Left cardiac atrium (tissue), 4 donors: ENCODE measurements around the gene PSD4. TPM values are rescaled to one million over a fixed set of nuclear protein-coding genes. Genes with fewer than 3 reads are reported as not detected.

Source experiments
- ATAC-seq, 2 donors: fragments of 200-7000 bp; cut with Tn5 transposase; one replicate each; pipeline ENCODE4 v1.9.1; 2020; ENCODE audit warnings: mild to moderate bottlenecking in 2 of 2, moderate library complexity in 2 of 2
- DNase-seq: peaks from one replicate; pipeline ENCODE4 v3.0.0-alpha.2; 2020
- intact Hi-C, 2 donors: fragments of 100-400 bp; cut with DNase I; formaldehyde crosslinking; loops; one replicate each; pipeline versions ENCODE4 v1.14.1 to v1.15.1; 2022 to 2023
- total RNA-seq, 2 donors: library from RNA; stranded (reverse); fragmentation: NEBNext Ultra II Directional; extraction: Animal tissue kit (Norgen Biotek cat#: 25700); gene quantifications; one replicate each; pipeline ENCODE4 v1.2.1, GENCODE V29; 2021
- donor health status: DM: no; HTN: yes; CAD: no.
- donor health status: DM: no; HTN: yes; CAD: no; lungs with severe emphysema.
- donor health status: DM: yes; HTN: yes; CAD: no.
- donor health status: Dilated cardiomyopathy.

Gene PSD4
- total RNA-seq, 2 donors from 2014 or later: 4.1 to 4.4 TPM

GRCh38 chr2:113164215-113164929, 9.4 kb upstream of the PSD4 start:
- ATAC-seq (no peak), DNase-seq (no peak)
- intact Hi-C loops: no loop called here

- intact Hi-C loops: no loop called here
- no peak for DNase-seq
These were observed 8.7 kb upstream of the PSD4 start for GRCh38 chr2:113164930-113165585.

GRCh38 chr2:113166187-113166645, 7.6 kb upstream of the PSD4 start:
- ATAC-seq (no peak), DNase-seq (no peak)
- intact Hi-C loops: no loop called here

More at GRCh38 chr2:113164930-113165585, 8.7 kb upstream of the PSD4 start:
- ATAC-seq: no peak

- DNase-seq (no peak), ATAC-seq (peak in 1 of 2 donors; percentile 75)
- intact Hi-C loops: no loop called here
These were observed 6.4 kb upstream of the PSD4 start for GRCh38 chr2:113167115-113167932.

- no peak for DNase-seq
- ATAC-seq: no peak
- intact Hi-C loops: no loop called here
These were observed 5.8 kb upstream of the PSD4 start for GRCh38 chr2:113167962-113168340.

GRCh38 chr2:113169002-113169530, 4.7 kb upstream of the PSD4 start:
- intact Hi-C loops: no loop called here
- no peak for ATAC-seq
- no peak for DNase-seq

- DNase-seq: no peak
- ATAC-seq: no peak
- intact Hi-C loops: no loop called here
These were observed 4.2 kb upstream of the PSD4 start for GRCh38 chr2:113169586-113169985.

GRCh38 chr2:113171334-113172075, 2.3 kb upstream of the PSD4 start:
- ATAC-seq (no peak), DNase-seq (no peak)
- intact Hi-C loops: no loop called here

GRCh38 chr2:113172721-113173541, 840 bp upstream of the PSD4 start:
- intact Hi-C loops: no loop called here
- DNase-seq (no peak), ATAC-seq (no peak)

- intact Hi-C loops: no loop called here
- no peak for ATAC-seq
- DNase-seq: no peak
These were observed 592 bp downstream of the PSD4 start for GRCh38 chr2:113174376-113174750.

- intact Hi-C loops: no loop called here
- ATAC-seq (peak; percentile 39 to 53), DNase-seq (no peak)
These were observed 1.4 kb downstream of the PSD4 start for GRCh38 chr2:113175042-113175628.

GRCh38 chr2:113175736-113176695, 2.2 kb downstream of the PSD4 start:
- intact Hi-C loops: no loop called here
- ATAC-seq (no peak), DNase-seq (no peak)

- ATAC-seq: no peak
- DNase-seq: no peak
- intact Hi-C loops: no loop called here
These were observed 3.1 kb downstream of the PSD4 start for GRCh38 chr2:113176696-113177355.

- ATAC-seq: no peak
- DNase-seq: no peak
- intact Hi-C loops: no loop called here
These were observed 4.4 kb downstream of the PSD4 start for GRCh38 chr2:113178069-113178746.

GRCh38 chr2:113178891-113179290, 5.1 kb downstream of the PSD4 start:
- DNase-seq (no peak), ATAC-seq (no peak)
- intact Hi-C loops: no loop called here
